ENCODE data around the gene GSN.

Gene GSN

DNA sequence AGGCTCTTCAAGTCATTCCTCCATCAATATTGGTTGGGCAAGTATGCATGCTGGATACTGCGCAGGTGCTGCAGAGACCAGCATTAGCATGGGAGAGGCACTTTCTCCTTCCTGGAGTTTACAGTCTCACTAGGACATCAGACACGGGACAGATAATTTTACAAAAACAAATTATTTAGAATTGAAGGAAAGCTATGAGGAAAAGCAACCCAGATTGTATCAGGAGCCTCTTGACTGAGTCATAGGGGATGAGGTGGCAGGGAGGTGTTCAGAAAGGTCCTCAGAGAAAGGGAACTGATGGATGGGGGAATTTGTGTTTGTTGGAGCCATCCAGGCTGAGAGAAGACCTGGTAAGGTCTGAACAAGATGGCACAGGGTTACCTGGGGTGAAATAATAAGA is 41.8 kb upstream of the GSN start:
- no peak overlapping the region for H2BK15ac ChIP-seq (ENCODE audit: low read length)
- no peak overlapping the region for H3K4me2 ChIP-seq (ENCODE audit: insufficient read depth, low read length, poor library complexity, severe bottlenecking)
- no peak overlapping the region for H3K9ac ChIP-seq (ENCODE audit: low read depth, low read length, poor library complexity)
- H3K9me3 ChIP-seq (replicated peaks in 1 of 2; ENCODE audit: control insufficient read depth in 2 of 2, insufficient read depth in 1 of 2, low read depth in 1 of 2, low read length in 2 of 2), result no peaks in the 10 kb centered on the region
- no peak overlapping the region for H3K14ac ChIP-seq (ENCODE audit: low read length)
- H3K36me3 ChIP-seq (replicated peaks in 1 of 2; ENCODE audit: control insufficient read depth in 2 of 2, insufficient read depth in 2 of 2, low read length in 2 of 2), result no peaks in the 10 kb centered on the region
- no peak overlapping the region for H3K23ac ChIP-seq (ENCODE audit: low read depth, low read length, poor library complexity)
- H3K4ac ChIP-seq (ENCODE audit: low read length), result no peak overlapping the region
- no CpG with 5 or more reads among the region's 2 CpGs for WGBS, 2 donors (ENCODE audit: extremely low coverage in 2 of 2, insufficient read length in 2 of 2, insufficient replicate concordance in 1 of 2)
- no peaks in the 10 kb centered on the region for H3K27me3 ChIP-seq (ENCODE audit: control insufficient read depth in 3 of 3, insufficient read depth in 3 of 3, low read depth in 1 of 3, low read length in 3 of 3)
- no peak overlapping the region for H2BK120ac ChIP-seq (ENCODE audit: low read depth, low read length)
- H2BK12ac ChIP-seq (ENCODE audit: low read length), result no peak overlapping the region
- no peak overlapping the region for H3K18ac ChIP-seq (ENCODE audit: low read length)
- H3K79me1 ChIP-seq (ENCODE audit: low read depth, low read length), result no peaks in the 10 kb centered on the region
- H3K27ac ChIP-seq (replicated peaks; ENCODE audit: low read length), result no peak overlapping the region
- no peak for DNase-seq (ENCODE audit: low spot score)
- H3K4me1 ChIP-seq (ENCODE audit: control insufficient read depth in 2 of 2, insufficient read depth in 1 of 2, low read depth in 1 of 2, low read length in 2 of 2), result no peaks in the 10 kb centered on the region
- no peak overlapping the region for H4K91ac ChIP-seq (ENCODE audit: low read depth, low read length, poor library complexity)
- H4K8ac ChIP-seq (ENCODE audit: low read depth, low read length), result no peak overlapping the region
- no peak overlapping the region for H2AK5ac ChIP-seq (ENCODE audit: low read depth, low read length)
- H2AFZ ChIP-seq (ENCODE audit: low read length), result no peak overlapping the region
- H3K4me3 ChIP-seq (ENCODE audit: low read length in 2 of 2), result no peak overlapping the region
- H2BK5ac ChIP-seq (ENCODE audit: low read length), result no peak overlapping the region

- Histone ChIP-seq H4K8ac (ENCODE audit: low read depth, low read length) (no peak overlapping the region), H3K9me3 (replicated peaks in 1 of 2; ENCODE audit: control insufficient read depth in 2 of 2, insufficient read depth in 1 of 2, low read depth in 1 of 2, low read length in 2 of 2) (no peaks in the 10 kb centered on the region), H2BK15ac (ENCODE audit: low read length) (no peak overlapping the region), H3K27me3 (ENCODE audit: control insufficient read depth in 3 of 3, insufficient read depth in 3 of 3, low read depth in 1 of 3, low read length in 3 of 3) (no peaks in the 10 kb centered on the region), H3K79me1 (ENCODE audit: low read depth, low read length) (no peaks in the 10 kb centered on the region), H2BK120ac (ENCODE audit: low read depth, low read length) (no peak overlapping the region), H3K4me1 (ENCODE audit: control insufficient read depth in 2 of 2, insufficient read depth in 1 of 2, low read depth in 1 of 2, low read length in 2 of 2) (peaks cover 1 to 3% of the 10 kb centered on the region in 2 donors), H3K18ac (ENCODE audit: low read length) (no peak overlapping the region), H3K9ac (ENCODE audit: low read depth, low read length, poor library complexity) (no peak overlapping the region), H3K36me3 (replicated peaks in 1 of 2; ENCODE audit: control insufficient read depth in 2 of 2, insufficient read depth in 2 of 2, low read length in 2 of 2) (no peaks in the 10 kb centered on the region), H4K91ac (ENCODE audit: low read depth, low read length, poor library complexity) (no peak overlapping the region), H3K14ac (ENCODE audit: low read length) (no peak overlapping the region), H2AK5ac (ENCODE audit: low read depth, low read length) (no peak overlapping the region), H3K27ac (replicated peaks; ENCODE audit: low read length) (no peak overlapping the region), H2BK5ac (ENCODE audit: low read length) (no peak overlapping the region), H3K4me3 (ENCODE audit: low read length in 2 of 2) (no peak overlapping the region), H2BK12ac (ENCODE audit: low read length) (no peak overlapping the region), H3K4ac (ENCODE audit: low read length) (no peak overlapping the region), H2AFZ (ENCODE audit: low read length) (no peak overlapping the region), H3K23ac (ENCODE audit: low read depth, low read length, poor library complexity) (no peak overlapping the region), H3K4me2 (ENCODE audit: insufficient read depth, low read length, poor library complexity, severe bottlenecking) (no peak overlapping the region)
- WGBS, 2 donors (ENCODE audit: extremely low coverage in 2 of 2, insufficient read length in 2 of 2, insufficient replicate concordance in 1 of 2), result no CpG with 5 or more reads among the region's 4 CpGs
- DNase-seq (ENCODE audit: low spot score), result no peak
Measured at GRCh38 chr9:121227862-121228261, 40.1 kb upstream of the GSN start.

GRCh38 chr9:121230256-121230655 is 37.7 kb upstream of the GSN start:
- Histone ChIP-seq H4K91ac (ENCODE audit: low read depth, low read length, poor library complexity) (no peak overlapping the region), H2BK15ac (ENCODE audit: low read length) (no peak overlapping the region), H3K27me3 (ENCODE audit: control insufficient read depth in 3 of 3, insufficient read depth in 3 of 3, low read depth in 1 of 3, low read length in 3 of 3) (no peaks in the 10 kb centered on the region), H2BK5ac (ENCODE audit: low read length) (no peak overlapping the region), H3K4me3 (ENCODE audit: low read length in 2 of 2) (no peak overlapping the region), H3K4me1 (ENCODE audit: control insufficient read depth in 2 of 2, insufficient read depth in 1 of 2, low read depth in 1 of 2, low read length in 2 of 2) (peaks cover 8 to 10% of the 10 kb centered on the region in 2 donors), H2AK5ac (ENCODE audit: low read depth, low read length) (no peak overlapping the region), H3K79me1 (ENCODE audit: low read depth, low read length) (no peaks in the 10 kb centered on the region), H3K23ac (ENCODE audit: low read depth, low read length, poor library complexity) (no peak overlapping the region), H4K8ac (ENCODE audit: low read depth, low read length) (no peak overlapping the region), H2AFZ (ENCODE audit: low read length) (peak overlapping the region; percentile 54), H3K4me2 (ENCODE audit: insufficient read depth, low read length, poor library complexity, severe bottlenecking) (no peak overlapping the region), H3K9ac (ENCODE audit: low read depth, low read length, poor library complexity) (no peak overlapping the region), H3K36me3 (replicated peaks in 1 of 2; ENCODE audit: control insufficient read depth in 2 of 2, insufficient read depth in 2 of 2, low read length in 2 of 2) (no peaks in the 10 kb centered on the region), H3K9me3 (replicated peaks in 1 of 2; ENCODE audit: control insufficient read depth in 2 of 2, insufficient read depth in 1 of 2, low read depth in 1 of 2, low read length in 2 of 2) (no peaks in the 10 kb centered on the region), H2BK120ac (ENCODE audit: low read depth, low read length) (no peak overlapping the region), H3K4ac (ENCODE audit: low read length) (no peak overlapping the region), H2BK12ac (ENCODE audit: low read length) (no peak overlapping the region), H3K14ac (ENCODE audit: low read length) (no peak overlapping the region), H3K18ac (ENCODE audit: low read length) (no peak overlapping the region), H3K27ac (replicated peaks; ENCODE audit: low read length) (no peak overlapping the region)
- WGBS, 2 donors (ENCODE audit: extremely low coverage in 2 of 2, insufficient read length in 2 of 2, insufficient replicate concordance in 1 of 2), result no CpG with 5 or more reads among the region's 5 CpGs
- DNase-seq (ENCODE audit: low spot score), result no peak

GRCh38 chr9:121232251-121232650 is 35.7 kb upstream of the GSN start:
- Histone ChIP-seq H3K14ac (ENCODE audit: low read length) (no peak overlapping the region), H3K9me3 (replicated peaks in 1 of 2; ENCODE audit: control insufficient read depth in 2 of 2, insufficient read depth in 1 of 2, low read depth in 1 of 2, low read length in 2 of 2) (no peaks in the 10 kb centered on the region), H3K23ac (ENCODE audit: low read depth, low read length, poor library complexity) (no peak overlapping the region), H3K4me1 (ENCODE audit: control insufficient read depth in 2 of 2, insufficient read depth in 1 of 2, low read depth in 1 of 2, low read length in 2 of 2) (peaks cover 8 to 10% of the 10 kb centered on the region in 2 donors), H3K36me3 (replicated peaks in 1 of 2; ENCODE audit: control insufficient read depth in 2 of 2, insufficient read depth in 2 of 2, low read length in 2 of 2) (no peaks in the 10 kb centered on the region), H2AFZ (ENCODE audit: low read length) (peak overlapping the region; percentile 6), H2BK12ac (ENCODE audit: low read length) (no peak overlapping the region), H2BK5ac (ENCODE audit: low read length) (no peak overlapping the region), H2AK5ac (ENCODE audit: low read depth, low read length) (no peak overlapping the region), H3K27me3 (ENCODE audit: control insufficient read depth in 3 of 3, insufficient read depth in 3 of 3, low read depth in 1 of 3, low read length in 3 of 3) (no peaks in the 10 kb centered on the region), H3K18ac (ENCODE audit: low read length) (no peak overlapping the region), H3K4me2 (ENCODE audit: insufficient read depth, low read length, poor library complexity, severe bottlenecking) (no peak overlapping the region), H4K91ac (ENCODE audit: low read depth, low read length, poor library complexity) (no peak overlapping the region), H3K4ac (ENCODE audit: low read length) (no peak overlapping the region), H2BK15ac (ENCODE audit: low read length) (no peak overlapping the region), H3K9ac (ENCODE audit: low read depth, low read length, poor library complexity) (no peak overlapping the region), H4K8ac (ENCODE audit: low read depth, low read length) (no peak overlapping the region), H2BK120ac (ENCODE audit: low read depth, low read length) (no peak overlapping the region), H3K4me3 (ENCODE audit: low read length in 2 of 2) (no peak overlapping the region), H3K79me1 (ENCODE audit: low read depth, low read length) (no peaks in the 10 kb centered on the region), H3K27ac (replicated peaks; ENCODE audit: low read length) (no peak overlapping the region)
- DNase-seq (ENCODE audit: low spot score), result no peak
- WGBS, 2 donors (ENCODE audit: extremely low coverage in 2 of 2, insufficient read length in 2 of 2, insufficient replicate concordance in 1 of 2), result no CpG with 5 or more reads among the region's 4 CpGs
